Midbrain (tissue), 1 donor: ENCODE data around the gene MRPL43.
A peak's percentile ranks its signal among the peaks of the same experiment; 100 is the strongest.
"Not testable (repeated sequence)": the region's sequence is repeated elsewhere in the genome, so short reads cannot be mapped to it uniquely, and the experiment has no call there.

Experiments used
- DNase-seq: peaks from one replicate; lab custom pipeline; 2025; lab: John Stamatoyannopoulos, UW

Gene MRPL43

DNA sequence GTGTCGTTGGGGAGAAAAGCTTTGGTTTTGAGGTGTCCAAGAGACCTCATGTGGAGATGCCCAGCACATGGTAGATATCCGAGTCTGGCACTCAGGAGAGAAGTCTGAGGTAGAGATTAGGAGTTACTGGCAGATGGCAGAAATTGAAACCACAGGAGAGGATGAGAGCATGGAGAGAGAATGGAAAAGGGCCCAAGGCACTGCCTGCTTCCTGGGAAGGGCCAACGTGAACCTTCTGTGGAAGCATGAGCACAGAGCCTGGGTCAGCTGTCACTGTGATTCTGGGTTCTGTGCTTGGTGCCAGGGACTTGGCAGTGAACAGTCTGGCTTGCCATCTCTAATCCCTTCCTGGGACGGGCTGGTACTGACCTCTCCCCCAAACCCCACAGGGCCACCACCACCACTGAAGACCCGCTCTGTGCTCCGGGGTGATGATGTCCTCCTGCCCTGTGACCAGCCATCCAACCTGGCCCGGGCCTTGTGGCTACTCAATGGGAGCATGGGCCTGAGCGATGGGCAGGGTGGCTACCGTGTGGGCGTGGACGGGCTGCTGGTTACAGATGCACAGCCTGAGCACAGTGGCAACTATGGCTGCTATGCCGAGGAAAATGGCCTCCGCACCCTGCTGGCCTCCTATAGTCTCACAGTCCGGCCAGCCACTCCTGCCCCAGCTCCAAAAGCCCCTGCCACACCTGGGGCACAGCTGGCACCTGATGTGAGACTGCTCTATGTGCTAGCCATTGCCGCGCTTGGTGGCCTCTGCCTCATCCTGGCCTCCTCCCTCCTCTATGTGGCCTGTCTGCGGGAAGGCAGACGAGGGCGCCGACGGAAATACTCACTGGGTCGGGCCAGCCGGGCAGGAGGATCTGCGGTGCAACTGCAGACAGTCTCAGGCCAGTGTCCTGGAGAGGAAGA, 4.1 kb downstream of the MRPL43 start:
- DNase-seq: no peak

- no peak for DNase-seq
These were observed 6.0 kb downstream of the MRPL43 start for GRCh38 chr10:100981178-100981772.

DNA sequence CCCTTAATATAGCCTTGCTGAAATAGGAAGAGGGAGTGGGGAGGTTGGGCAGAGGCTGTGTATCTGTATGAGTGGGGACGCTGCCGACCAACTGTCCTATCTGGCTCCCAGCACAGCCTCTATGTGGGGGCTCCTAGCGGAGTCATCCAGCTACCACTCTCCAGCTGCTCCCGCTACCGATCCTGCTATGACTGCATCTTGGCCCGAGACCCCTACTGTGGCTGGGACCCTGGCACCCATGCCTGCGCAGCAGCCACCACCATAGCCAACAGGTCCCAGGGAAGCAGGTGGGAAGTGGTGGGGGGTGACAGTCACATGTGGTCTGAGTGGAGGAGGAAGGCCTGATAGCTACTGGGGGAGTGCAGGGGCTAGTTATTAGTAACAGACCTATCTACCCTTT, 6.6 kb downstream of the MRPL43 start:
- no peak for DNase-seq

DNA sequence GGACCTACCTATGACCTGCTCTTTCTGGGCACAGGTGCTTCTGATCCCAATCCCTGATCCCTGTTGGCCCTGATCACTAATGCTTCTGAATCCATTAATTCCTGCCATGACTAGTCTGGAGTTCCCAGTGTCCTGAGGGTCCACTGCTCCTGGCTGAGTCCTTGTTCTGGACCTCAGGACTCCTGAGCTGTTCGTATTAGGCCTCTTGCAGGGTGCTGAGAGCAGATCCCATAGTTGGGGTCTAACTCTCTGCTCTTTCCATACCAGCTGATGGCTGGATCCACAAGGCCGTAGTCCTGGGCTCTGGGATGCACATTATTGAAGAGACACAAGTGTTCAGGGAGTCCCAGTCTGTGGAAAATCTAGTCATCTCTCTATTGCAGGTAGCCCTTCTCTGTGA, 7.0 kb downstream of the MRPL43 start:
- no peak for DNase-seq

GRCh38 chr10:100979791-100980272, 7.5 kb downstream of the MRPL43 start:
- DNase-seq: no peak

GRCh38 chr10:100978901-100979195, 8.4 kb downstream of the MRPL43 start:
- DNase-seq: no peak

- DNase-seq: no peak
These were observed 9.0 kb downstream of the MRPL43 start for GRCh38 chr10:100978121-100978900.

- DNase-seq: no peak
These were observed 9.9 kb downstream of the MRPL43 start for GRCh38 chr10:100977436-100977835.

GRCh38 chr10:100976906-100977305, 10.4 kb downstream of the MRPL43 start:
- DNase-seq: no peak

DNA sequence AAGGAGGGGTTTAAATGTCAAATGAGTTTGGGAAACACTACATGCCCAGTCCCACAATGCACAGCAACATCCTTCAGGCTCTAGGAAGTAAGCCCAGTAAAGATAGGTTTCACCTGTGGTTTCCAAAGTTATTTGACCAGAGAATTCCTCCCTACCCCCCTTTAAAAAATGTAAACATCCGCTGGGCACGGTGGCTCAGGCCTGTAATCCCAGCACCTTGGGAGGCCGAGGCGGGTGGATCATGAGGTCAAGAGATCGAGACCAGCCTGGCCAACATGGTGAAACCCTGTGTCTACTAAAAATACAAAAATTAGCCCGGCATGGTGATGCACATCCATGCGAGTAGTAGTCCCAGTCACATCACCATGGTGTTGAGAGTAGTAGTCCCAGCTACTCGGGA, 11.9 kb downstream of the MRPL43 start:
- DNase-seq: not testable (repeated sequence)

DNA sequence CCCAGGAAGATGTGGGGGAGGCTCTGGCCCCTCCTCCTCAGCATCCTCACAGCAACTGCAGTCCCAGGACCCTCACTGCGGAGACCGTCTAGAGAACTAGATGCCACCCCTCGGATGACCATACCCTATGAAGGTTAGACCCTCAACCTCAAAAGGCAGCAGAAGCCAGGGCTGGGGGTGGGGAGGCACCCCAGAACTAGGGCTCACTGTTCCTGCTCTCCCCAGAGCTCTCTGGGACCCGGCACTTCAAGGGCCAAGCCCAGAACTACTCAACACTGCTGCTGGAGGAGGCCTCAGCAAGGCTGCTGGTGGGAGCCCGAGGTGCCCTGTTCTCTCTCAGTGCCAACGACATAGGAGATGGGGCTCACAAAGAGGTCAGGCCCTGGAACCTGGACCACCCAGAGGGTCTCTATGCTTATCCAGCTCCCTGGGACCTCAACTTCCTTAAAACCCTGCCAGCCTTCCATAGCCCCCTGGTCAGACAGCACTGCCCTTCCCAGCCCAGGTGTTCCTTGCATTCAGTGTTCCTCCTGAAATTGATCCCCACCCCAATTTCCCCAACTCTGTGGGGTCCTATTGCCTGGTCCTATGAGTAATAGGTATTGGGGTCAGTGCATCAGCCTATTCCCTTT, 14.3 kb downstream of the MRPL43 start:
- no peak for DNase-seq

DNA sequence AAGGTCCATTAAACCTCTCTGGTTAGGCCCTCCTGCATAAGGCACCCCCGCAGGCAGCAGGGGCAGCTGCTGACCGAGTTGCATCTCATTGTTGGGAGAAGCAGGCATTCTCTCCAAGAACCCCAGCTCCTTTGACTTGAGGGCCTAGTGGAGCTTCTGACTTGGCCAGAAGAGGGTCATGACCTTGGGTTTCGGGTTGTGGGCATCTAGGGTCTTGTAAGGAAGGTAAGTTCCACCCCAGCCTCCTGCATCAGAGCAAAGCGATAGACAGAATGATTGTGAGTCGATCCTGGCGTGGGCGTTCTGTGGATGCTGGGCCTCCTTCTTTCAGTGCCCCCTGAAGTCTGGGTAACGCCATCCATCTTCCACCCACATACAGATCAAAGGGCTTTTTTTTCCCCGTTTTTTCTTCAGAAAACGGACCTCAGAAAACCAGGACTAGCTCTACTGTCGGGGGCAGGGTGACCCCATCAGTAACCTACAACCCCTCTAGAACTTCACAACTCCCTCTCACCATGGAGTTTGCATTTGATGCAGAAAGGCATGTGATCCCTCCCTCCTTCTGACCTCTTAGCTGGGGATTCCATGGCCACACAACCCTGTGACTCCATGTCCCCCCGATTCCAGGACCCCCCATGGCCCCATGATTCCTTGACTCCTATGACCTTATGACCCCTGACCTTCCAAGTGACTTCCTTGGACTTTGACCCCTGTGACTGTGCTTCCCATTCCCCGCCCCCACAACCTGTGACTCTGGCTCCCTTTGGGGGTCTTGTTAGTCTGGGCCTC, 15.0 kb downstream of the MRPL43 start:
- no peak for DNase-seq

GRCh38 chr10:100970914-100971811, 16.1 kb downstream of the MRPL43 start:
- DNase-seq: no peak

DNA sequence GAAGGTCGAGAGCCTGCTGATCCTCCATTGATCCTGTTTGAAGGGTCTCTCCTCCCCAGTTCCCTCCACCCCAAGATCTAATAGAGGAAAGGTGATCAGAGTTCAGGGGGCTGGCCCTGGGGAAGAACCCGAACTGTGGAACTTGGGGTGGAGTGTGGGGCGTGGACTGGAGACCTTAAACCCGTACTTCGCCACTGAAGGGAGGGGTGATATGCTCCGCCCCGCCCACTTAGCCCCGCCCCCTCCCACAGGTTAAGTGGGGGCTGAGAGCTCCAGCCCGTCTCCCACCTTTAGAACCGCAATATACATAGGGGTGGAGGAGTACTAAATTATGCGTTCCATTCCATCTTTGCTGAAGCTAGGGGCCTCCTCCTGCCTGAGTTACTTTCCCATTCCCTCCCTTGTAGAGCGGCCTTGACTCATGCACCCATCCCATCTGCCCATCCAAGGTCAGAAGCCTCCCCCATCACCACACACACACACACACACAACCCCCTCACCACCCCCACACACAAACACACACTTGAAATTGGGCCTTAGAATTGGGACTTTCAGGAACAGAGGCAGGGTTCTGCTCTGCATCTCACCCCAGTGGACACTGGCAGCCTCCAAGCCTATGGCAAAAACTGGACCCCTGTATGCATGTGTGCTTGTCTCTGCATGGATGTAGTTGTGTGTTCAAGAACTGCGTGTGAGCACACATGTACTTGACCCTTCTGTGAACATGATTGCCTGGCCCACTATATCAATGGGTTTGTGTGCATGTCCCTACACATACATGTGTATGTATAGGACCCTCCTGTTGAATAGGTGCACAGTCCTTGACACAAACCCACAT, 17.0 kb downstream of the MRPL43 start:
- DNase-seq: no peak

DNA sequence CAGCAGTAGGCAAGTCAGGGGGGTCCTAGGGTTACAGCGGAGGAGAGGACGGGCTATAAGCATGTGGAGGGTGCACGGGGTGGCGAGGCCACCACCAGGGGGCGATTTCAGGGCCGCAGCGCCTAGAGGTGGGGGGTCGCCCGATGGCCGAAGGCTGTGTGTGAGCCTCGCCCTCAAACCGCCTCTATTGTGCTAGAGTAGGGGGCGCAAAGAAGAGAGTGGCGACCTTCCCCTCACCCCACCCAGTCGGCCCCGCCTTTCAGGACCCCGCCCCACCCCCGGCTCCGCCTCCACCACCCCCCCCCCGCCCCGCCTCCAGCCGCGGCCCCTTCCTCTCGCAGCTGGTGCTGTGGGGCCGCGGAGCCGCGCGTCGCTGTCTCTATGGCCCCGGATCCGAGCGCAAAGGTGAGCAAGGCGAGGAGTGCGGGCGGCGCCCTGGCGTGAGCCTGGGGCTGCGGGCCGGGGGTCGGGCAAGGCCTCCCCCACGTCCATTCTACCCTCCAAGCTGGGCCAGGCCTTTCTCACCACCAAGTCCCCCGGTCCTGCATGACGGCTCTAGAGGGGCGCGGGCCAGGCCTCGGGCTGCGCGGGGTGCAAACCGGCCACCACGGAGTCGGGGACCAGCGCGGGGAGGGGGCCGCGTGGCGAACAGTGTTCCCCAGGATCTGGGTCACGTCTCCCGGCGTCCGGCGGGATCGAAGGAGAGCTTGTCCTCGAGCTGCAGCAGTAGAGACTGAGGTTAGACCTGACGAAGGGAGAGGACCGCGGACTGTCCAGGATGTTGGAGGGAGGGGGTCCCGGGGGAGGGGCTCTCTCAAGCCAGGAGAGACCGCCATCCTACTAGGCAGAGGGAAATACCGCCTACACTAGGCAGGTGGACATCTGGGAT, 17.9 kb downstream of the MRPL43 start, which contains the start of gene SEMA4G:
Gene SEMA4G, plus strand, starts transcription at position 318 of the 889 bp plus-strand sequence. CDS start 3,409 bp downstream, outside the sequence.
- DNase-seq: peak; percentile 49

DNA sequence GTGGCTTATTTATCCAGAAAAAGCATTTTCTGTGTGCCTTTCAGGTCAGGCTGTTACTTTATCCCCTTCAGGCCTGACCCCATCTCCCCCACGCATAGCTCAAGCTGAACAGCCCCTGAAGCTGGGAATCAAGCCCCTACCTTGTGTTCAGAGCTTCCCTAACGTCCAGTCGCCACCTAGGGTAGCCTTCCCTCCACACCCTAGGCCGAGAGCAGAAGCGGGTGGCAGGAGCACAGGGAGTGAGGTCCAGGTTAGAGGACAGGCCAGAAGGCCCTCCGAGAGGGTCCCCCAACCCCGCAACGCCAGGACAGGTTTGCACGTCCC, 18.5 kb downstream of the MRPL43 start:
- no peak for DNase-seq

DNA sequence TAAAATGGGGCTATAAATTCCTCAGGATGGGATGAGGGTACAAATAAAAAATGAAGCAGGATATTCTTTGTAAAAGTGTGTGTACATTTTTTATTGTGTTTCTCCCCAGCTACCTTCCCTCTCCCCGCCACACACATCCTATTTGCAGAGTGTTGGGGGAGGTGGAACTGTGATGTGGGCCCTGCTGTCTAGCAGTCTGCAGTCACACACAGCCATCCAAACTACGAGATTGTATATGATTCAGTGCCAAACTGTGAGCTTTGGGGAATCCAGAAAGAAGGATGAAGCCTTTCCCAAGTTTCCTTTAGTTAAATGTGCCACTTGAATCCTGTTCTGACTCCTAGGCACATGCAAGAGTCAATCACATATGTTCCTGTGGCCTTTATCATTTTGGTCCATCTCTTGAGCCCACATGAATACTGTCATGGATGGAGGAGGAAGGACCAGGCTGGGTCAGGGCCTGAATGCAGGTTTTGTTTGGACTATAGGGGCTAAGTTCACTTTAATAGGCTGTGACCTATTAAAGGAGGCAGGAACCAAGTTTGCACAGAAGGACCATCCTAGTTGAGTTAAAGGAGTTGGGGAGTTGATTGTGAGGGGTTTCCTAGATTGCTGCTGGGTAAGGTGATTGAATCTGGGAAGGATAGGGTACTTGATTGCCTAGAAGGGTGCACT, 19.1 kb downstream of the MRPL43 start:
- DNase-seq: no peak

DNA sequence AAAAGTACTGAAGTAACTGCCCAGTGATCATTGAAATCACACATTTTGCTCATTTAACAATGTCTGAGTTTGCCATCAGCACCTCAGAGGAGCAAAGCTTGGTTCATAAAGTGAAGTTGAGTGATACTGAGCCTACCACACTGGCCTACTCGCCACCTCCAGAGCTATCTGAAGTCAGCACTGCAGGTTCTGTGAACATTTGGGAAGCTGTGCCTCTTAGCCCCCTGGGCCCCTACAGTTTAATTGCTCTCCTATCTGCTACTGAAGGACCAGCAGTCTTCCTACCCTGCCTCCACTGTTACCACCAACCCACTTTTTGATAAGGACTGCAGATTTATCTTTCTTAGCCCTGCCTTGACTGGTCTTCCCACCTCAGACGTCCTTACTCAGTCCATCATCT, 20.0 kb downstream of the MRPL43 start:
- no peak for DNase-seq
